Activated CD4-positive, CD25-positive, alpha-beta regulatory T cell treated with anti-CD3 and anti-CD28 coated beads, Interleukin-2, amount 50 U/mL, for 72 hours (primary cell): ENCODE data around the gene BTN1A1.
"Not testable (repeated sequence)": the region's sequence is repeated elsewhere in the genome, so short reads cannot be mapped to it uniquely, and the experiment has no call there.

Experiments used
- DNase-seq: peaks from one replicate; pipeline ENCODE4 v3.0.0; 2021

BTN1A1 gene

DNA sequence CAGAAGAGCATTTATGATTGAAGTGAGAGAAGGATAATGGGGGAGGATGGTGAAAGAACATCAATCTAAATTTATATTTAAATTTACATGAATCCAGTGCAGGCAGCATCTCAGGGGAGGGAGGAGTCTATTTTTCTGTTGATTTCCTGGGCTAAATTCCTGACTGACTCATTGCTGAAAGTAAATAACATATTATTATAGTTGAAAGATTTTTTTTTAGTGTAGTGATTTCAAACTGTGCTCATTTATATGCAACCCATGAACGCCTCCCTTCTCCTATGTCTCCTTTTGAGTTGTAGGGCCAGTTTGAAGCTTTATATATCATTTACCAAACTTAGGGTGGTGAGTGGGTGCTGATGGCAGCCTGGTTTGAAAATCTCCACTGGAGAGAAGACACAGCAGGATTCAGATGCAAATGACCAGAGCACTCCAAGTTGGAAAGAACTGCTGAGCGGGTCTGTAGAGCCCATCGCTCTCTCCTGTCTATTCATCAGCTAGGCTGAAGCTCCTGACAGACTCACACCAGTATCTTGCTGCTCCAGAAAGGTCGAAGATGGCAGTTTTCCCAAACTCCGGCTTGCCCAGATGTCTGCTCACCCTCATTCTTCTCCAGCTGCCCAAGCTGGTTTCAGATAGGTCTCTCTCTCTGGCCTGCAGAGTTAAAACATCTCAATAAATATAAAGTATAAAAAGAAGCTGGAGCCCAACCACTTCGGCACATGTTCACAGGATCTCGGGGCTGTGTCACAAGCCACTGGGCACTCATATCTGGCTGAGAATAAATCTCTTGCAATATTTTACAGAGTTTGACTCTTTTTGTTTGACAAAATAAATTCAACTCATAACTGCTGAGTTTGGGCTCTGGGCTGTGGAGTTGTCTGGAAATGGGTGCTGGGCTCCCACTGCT, 24.0 kb upstream of the BTN1A1 start:
- DNase-seq: no peak

- DNase-seq: no peak
These were observed 23.2 kb upstream of the BTN1A1 start for GRCh38 chr6:26476896-26477295.

DNA sequence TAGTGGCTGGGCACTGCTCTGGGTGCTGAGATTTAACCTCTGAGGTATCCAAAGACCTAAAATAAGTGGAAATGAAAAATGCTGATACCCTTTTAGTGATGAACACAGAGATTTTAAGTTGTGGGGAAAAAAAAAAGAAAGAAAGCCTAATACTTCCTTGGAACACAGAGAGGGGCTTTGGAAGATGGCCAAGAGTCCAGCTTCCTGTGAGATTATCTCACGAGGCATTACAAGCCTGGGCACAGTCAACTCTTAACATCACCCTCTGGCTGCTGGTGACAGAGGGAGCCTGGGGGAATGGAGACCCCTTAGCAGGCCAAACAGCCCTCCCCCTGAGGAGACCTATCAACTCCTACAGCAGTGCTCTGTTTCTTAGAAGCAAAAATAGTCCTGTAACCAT, 22.7 kb upstream of the BTN1A1 start:
- no peak for DNase-seq

DNA sequence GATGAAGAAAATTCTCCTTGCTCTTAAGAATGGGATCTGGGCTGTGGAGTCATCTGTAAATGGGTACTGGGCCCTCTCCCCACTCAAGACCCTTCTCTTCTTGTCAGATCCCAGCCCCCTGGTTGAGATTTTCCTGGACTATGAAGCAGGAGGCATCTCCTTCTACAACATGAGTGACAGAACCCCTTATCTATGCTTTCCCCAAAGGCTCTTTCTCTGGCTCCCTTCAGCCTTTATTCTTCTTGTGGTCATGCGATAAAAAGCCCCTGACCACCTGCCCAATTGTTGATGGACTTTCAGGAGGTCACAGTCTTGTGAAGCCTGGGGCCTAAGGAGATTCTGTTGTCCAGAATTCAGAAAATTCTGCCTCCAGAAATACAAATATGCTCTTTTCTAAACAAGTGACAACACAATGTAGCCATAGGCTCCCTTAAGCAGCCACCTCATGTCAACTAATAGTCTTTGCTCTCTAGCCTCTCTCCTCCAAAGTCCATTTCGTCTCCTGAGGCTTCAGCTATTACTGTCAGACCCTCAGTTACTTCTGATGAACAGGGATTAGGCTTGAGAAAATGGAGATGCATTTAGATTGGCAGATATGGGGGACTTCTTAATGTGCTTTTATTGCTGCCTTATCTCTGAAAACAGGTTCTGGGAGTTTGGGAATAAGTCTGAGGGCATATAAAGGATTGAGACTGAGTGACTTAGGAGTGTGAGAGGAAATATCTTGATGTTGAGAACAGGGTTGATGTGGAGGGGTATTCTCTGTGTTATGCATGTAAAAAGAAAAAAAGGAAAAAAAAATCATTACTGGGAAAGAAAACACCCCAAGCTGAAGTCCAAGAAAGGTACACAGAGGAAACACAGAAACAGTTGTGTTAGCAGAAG, 21.8 kb upstream of the BTN1A1 start:
- no peak for DNase-seq

GRCh38 chr6:26478985-26479278, 21.2 kb upstream of the BTN1A1 start:
- no peak for DNase-seq

DNA sequence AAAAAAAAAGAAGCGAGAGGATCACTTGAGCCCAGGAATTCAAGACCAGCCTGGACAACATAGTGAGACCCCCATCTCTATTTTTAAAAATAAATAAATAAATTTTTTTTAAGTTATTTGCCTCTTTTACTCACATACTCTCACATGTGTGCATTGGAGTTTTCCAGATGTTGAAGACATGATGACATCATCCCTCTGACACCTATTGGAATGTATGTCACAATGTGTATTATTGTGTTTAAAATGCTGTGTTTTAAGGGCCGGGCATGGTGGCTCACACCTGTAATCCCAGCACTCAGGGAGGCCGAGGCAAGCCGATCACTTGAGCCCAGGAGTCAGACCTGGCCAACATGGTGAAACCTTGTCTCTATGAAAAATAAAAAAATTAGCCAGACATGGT, 17.8 kb upstream of the BTN1A1 start:
- DNase-seq: no peak

- no peak for DNase-seq
These were observed 16.4 kb upstream of the BTN1A1 start for GRCh38 chr6:26483727-26484126.

GRCh38 chr6:26484161-26484560, 15.9 kb upstream of the BTN1A1 start:
- DNase-seq: no peak

DNA sequence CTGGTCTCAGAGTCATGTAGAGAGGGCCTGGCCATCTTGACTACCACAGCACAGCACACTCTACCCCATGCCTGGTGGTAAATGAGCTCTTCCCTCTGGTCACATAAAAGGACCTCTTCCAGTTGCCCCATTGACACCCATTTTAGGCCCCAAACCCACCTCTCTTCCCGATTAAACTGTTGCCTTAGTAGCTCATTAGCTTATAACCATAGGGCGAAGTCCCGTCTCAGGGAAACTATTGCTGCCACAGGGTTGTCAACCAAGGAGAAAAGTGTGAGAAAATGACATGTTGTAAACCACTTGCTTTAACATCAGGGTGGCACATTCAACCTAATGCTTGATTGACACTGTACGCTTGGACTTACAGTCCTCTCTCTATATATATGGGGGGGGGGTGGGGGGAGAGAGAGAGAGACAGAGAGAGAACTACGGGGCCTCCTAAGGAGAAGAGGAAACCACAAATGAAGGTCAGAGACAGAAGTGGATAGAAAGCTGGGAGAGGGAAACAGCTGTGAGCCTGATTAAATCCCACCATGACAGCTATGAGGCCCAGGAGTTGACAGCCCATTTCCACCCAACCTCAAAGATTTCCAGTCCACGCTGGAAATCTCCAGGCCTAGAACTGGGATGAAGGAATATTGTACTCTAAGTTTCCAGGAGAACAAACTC, 14.9 kb upstream of the BTN1A1 start:
- no peak for DNase-seq

DNA sequence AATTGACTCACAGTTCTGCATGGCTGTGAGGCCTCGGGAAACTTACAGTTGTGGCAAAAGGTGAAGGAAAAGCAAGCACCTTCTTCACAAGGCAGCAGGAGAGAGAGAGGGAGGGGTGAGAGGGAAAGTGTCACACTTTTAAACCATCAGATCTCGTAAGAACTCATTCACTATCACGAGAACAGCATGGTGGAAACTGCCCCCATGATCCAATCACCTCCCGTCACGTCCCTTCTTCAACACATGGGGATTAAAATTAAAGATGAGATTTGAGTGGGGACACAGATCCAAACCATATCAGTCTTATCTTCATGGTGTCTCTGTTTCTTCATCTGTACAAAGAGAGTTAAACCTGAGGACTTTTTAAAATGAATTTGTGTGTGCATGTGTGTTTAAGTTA, 13.7 kb upstream of the BTN1A1 start:
- no peak for DNase-seq

GRCh38 chr6:26487466-26487865, 12.6 kb upstream of the BTN1A1 start:
- DNase-seq: no peak

DNA sequence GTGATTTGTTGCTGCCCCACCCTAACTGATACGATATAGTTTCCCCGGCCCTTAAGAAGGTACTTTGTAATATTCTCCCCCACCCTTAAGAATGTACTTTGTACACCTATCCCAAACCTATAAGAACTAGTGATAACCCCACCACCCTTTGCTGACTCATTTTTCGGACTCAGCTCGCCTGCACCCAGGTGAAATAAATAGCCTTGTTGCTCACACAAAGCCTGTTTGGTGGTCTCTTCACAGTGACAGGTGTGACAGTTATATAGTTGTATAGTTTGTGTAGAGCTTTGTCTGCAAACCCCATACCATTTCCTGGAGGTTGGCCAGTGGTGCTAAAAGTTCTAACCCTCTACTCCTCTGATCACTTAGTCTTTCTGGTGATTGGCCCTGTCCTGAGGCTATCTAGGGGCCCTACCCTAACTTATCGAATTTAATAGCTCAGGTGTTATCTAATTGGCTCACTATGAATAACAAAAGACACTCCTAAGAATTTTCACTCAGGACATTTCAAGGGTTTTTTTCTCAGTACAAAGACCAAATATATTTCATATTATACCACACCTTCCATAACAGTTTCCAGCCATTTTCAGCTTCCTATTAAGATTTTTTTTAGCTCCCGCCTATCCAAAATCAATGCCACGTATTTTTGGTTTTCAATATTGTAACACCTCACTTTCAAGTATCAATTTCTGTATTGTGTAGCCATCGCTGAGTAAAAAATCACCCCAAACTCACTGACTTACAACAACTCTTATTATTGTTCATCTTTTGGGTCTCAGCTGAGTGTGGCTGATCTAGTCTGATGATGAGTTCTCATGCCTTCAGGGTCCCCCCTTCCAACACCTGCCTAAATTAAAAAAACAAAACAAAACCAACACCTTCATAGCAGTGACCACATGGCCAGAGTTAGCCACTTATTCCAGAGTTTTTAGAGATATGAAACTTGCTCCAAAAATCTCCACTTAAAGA, 9.8 kb upstream of the BTN1A1 start:
- DNase-seq: no peak

DNA sequence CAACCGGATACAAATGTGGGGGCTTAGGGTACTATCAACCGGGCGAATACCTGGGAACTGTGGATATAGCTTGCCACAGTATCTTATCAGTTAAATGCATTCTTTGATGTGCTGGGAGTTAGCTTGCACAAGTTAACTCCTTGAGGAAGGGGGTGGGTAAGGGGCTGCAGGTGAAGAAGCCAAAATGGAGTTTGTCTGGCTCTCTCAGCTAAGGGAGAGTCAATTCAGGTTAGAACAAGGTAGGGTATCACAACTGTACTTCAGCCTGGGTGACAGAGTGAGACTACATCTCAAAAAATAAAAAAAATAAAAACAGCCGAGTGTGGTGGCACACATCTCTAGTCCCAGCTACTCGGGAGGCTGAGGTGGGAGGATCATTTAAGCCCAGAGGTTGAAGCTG, 8.5 kb upstream of the BTN1A1 start:
- no peak for DNase-seq

GRCh38 chr6:26493258-26493657, 6.8 kb upstream of the BTN1A1 start:
- DNase-seq: no peak

- no peak for DNase-seq
These were observed 6.0 kb upstream of the BTN1A1 start for GRCh38 chr6:26494117-26494516.

- no peak for DNase-seq
These were observed 4.8 kb upstream of the BTN1A1 start for GRCh38 chr6:26495281-26495680.

DNA sequence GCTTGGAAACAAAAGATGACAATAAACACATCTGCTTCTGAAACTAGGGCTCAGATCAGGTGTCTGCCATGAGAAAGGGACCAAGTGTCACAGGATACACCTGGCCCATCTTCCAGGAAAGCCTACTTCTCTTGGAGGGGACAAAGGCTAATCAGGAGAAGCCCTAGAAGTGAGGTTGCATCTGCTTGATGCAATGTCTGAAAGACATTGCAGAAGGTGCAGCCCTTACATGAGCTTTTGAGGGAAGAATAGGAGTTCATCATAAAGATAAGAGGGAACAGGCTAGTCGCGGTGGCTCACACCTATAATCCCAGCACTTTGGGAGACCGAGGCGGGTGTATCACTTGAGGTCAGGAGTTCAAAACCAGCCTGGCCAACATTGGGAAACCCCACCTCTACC, 2.5 kb upstream of the BTN1A1 start:
- DNase-seq: no peak

DNA sequence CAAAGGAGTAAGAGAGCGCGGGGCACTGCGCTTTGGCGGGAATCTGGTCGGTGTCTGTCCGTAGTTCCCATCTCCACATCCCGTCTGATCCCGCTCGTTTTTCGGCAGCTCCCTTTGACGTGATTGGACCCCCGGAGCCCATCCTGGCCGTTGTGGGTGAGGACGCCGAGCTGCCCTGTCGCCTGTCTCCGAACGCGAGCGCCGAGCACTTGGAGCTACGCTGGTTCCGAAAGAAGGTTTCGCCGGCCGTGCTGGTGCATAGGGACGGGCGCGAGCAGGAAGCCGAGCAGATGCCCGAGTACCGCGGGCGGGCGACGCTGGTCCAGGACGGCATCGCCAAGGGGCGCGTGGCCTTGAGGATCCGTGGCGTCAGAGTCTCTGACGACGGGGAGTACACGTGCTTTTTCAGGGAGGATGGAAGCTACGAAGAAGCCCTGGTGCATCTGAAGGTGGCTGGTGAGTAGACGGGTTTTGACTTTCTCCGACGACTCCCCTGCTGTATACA, 1.4 kb downstream of the BTN1A1 start:
- DNase-seq: peak; percentile 45

DNA sequence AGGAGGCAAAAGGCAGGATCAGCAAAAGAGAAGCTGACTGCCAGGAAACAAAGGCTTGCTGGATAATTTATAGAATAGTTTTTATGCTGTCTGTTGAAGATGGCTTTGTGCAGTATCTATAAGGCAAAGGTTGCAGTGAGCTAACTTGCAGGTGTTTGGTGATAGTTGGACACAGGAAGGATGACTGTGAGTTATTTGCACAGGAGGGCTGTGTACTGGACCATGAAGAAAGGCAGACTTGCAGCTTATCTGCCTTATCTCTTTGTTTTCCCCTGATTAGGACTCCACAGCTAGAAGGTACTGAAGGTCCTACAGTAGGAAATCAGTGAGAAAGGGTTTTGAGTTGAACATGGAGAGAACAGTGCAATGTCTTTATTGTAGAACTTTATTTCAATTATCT, 2.1 kb downstream of the BTN1A1 start:
- no peak for DNase-seq

- DNase-seq: no peak
These were observed 2.5 kb downstream of the BTN1A1 start for GRCh38 chr6:26502626-26503025.

DNA sequence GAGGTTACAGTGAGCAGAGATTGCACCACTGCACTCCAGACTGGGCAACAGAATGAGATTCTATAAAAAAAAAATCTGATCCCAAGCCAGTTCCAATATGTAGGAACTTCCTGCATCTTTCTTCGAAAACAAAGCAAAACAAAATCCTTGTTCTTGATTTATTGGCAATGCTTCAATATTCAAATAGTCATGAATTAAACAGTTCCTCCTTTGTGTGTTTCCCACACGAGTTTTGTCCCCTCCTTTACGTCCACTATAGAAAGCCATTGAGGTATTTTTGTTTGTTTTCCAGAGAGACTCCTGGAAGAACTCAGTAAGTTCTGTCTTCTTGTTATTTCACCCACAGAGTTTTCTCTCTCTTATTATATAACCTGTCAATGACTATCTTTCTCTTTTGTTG, 7.6 kb downstream of the BTN1A1 start:
- no peak for DNase-seq

DNA sequence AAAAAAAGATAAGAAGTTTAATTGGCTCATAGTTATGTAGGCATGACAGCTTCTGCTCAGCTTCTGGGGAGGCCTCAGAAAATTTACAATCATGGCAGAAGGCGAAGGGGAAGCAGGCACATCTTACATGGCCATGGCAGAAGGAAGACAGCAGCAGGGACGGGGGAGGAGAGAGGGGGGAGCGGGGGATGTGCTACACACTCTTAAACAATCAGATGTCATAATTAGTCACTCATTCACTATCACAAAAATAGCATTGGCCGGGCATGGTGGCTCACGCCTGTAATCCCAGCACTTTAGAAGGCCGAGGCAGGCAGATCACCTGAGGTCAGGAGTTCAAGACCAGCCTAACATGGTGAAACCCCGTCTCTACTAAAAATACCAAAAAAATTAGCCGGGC, 10.9 kb downstream of the BTN1A1 start:
- not testable (repeated sequence) for DNase-seq
